OCI-LY7 (cell line): ENCODE results near the gene BCDIN3D. TPM values are rescaled to one million over a fixed set of nuclear protein-coding genes. Genes with fewer than 3 reads are reported as not detected.

Source experiments
- BruUV-seq: library from RNA; stranded (reverse); fragments of 400-500 nt; replicated peaks from 2 replicates; lab custom pipeline; 2021; lab: Mats Ljungman, UMichigan
- CTCF ChIA-PET: fragments of 300-600 bp; sonication (Branson Sonifier 250); formaldehyde crosslinking; loops from one replicate; lab custom pipeline; 2022; ENCODE audit warnings: antibody characterized with exemption; ENCODE audit not compliant: unreplicated experiment; lab: Charles Lee
- POLR2A ChIA-PET: fragments of 300-600 bp; sonication (Branson Sonifier 250); formaldehyde crosslinking; loops from one replicate; lab custom pipeline; 2022; ENCODE audit warnings: antibody characterized with exemption; lab: Charles Lee
- DNase-seq: peaks from one replicate; pipeline ENCODE4 v3.0.0-alpha.2; 2015; ENCODE audit warnings: low spot score
- H2AFZ ChIP-seq: fragments of 200-600 bp; sonication (generic), shearing (Covaris generic); 2 replicates; pipeline ENCODE4 v1.6.1; 2014; ENCODE audit warnings: mild to moderate bottlenecking, antibody characterized with exemption, low read length, moderate library complexity
- H3K27ac ChIP-seq: fragments of 200-600 bp; sonication (generic); 2 replicates; pipeline ENCODE4 v1.5.1; 2014; ENCODE audit warnings: mixed run types, low read depth, mild to moderate bottlenecking, moderate library complexity, low read length, inconsistent platforms; ENCODE audit not compliant: poor library complexity, severe bottlenecking
- H3K36me3 ChIP-seq: fragments of 200-600 bp; sonication (generic); 2 replicates; pipeline ENCODE4 v1.6.1; 2014; ENCODE audit warnings: mild to moderate bottlenecking, antibody characterized with exemption, low read length, moderate library complexity, mixed read lengths; ENCODE audit not compliant: insufficient read depth
- H3K4me1 ChIP-seq: fragments of 200-600 bp; sonication (generic); 2 replicates; pipeline ENCODE4 v1.5.1; 2014; ENCODE audit warnings: mild to moderate bottlenecking, low read length; ENCODE audit not compliant: insufficient read depth, poor library complexity, severe bottlenecking
- H3K4me2 ChIP-seq: fragments of 200-600 bp; sonication (generic); 2 replicates; pipeline ENCODE4 v1.6.1; 2014; ENCODE audit warnings: mild to moderate bottlenecking, low read length
- H3K4me3 ChIP-seq: fragments of 200-600 bp; sonication (generic); 2 replicates; pipeline ENCODE4 v1.5.1; 2014; ENCODE audit warnings: mild to moderate bottlenecking, low read depth, low read length; ENCODE audit not compliant: poor library complexity, severe bottlenecking
- H3K79me2 ChIP-seq: fragments of 200-600 bp; sonication (generic); 2 replicates; pipeline ENCODE4 v1.6.1; 2016; ENCODE audit warnings: low read depth, mild to moderate bottlenecking, low read length, moderate library complexity, mixed read lengths; ENCODE audit not compliant: insufficient read depth
- H3K9me2 ChIP-seq: fragments of 200-600 bp; sonication (generic); 2 replicates; pipeline ENCODE4 v1.6.1; 2016; ENCODE audit warnings: mild to moderate bottlenecking, low read length, mixed read lengths; ENCODE audit not compliant: insufficient read depth
- H3K9me3 ChIP-seq: fragments of 200-600 bp; sonication (generic); 2 replicates; pipeline ENCODE4 v1.6.1; 2014; ENCODE audit warnings: mild to moderate bottlenecking, mixed run types, low read length, mixed read lengths
- H4K20me1 ChIP-seq: fragments of 200-600 bp; sonication (generic); 2 replicates; pipeline ENCODE4 v1.6.1; 2014; ENCODE audit warnings: mild to moderate bottlenecking, antibody characterized with exemption, low read length, moderate library complexity, mixed read lengths; ENCODE audit not compliant: insufficient read depth
- CTCF ChIP-seq: fragments of 200-600 bp; sonication (generic); conservative IDR thresholded peaks from 2 replicates; pipeline ENCODE4 v1.5.1; 2014; ENCODE audit warnings: mild to moderate bottlenecking, antibody characterized with exemption, low read length, moderate library complexity, mixed read lengths
- EZH2phosphoT487 ChIP-seq: fragments of 200-600 bp; sonication (generic); IDR thresholded peaks from 2 replicates; pipeline ENCODE4 v1.6.1; 2018; ENCODE audit warnings: low read depth, borderline replicate concordance, mild to moderate bottlenecking, mixed run types, antibody characterized with exemption, low read length, moderate library complexity, mixed read lengths
- intact Hi-C: fragments of 100-400 bp; cut with micrococcal nuclease; formaldehyde crosslinking; loops from one replicate; pipeline ENCODE4 v1.10.0; 2022; ENCODE audit not compliant: unreplicated experiment
- total RNA-seq, 2 experiments: library from RNA; depleted of rRNA in 1 of 2; stranded (reverse); fragments of >200 nt in 1 of 2; shearing (Covaris generic) in 1 of 2; gene quantifications; 2 replicates each; pipeline ENCODE4 v1.2.3, GENCODE V29; 2014 to 2022

Gene BCDIN3D
- total RNA-seq, 2 experiments from 2014 or later, result 8.4 to 10.1 TPM

GRCh38 chr12:49806321-49806813, 36.5 kb downstream of the BCDIN3D start:
- POLR2A ChIA-PET, result no interaction called here
- Histone ChIP-seq H3K9me3 (no peaks in the 10 kb centered on the region), H3K4me3 (no peak overlapping the region), H3K9me2 (no peaks in the 10 kb centered on the region), H2AFZ (no peak overlapping the region), H3K27ac (no peak overlapping the region), H3K4me1 (peaks cover 18% of the 10 kb centered on the region), H3K4me2 (no peak overlapping the region), H3K79me2 (no peaks in the 10 kb centered on the region), H3K36me3 (0 out of 2 replicates have a peak, but pooled peaks cover 3% of the 10 kb centered on the region), H4K20me1 (no peaks in the 10 kb centered on the region)
- BruUV-seq, result no TSS peak
- CTCF ChIA-PET, result no interaction called here
- no peak for DNase-seq
- intact Hi-C loops, result no loop called here
- TF ChIP-seq EZH2phosphoT487 (no peak), CTCF (no peak)

- intact Hi-C loops, result no loop called here
- no peak for TF ChIP-seq EZH2phosphoT487
- no peak for TF ChIP-seq CTCF
- ChIA-PET CTCF (no interaction called here), POLR2A (no interaction called here)
- H3K4me1 ChIP-seq, result peaks cover 10% of the 10 kb centered on the region
- H3K27ac ChIP-seq, result no peak overlapping the region
- no peaks in the 10 kb centered on the region for H3K9me3 ChIP-seq
- H3K36me3 ChIP-seq, result 0 out of 2 replicates have a peak, but pooled peaks cover 3% of the 10 kb centered on the region
- no peak overlapping the region for H3K4me2 ChIP-seq
- no peaks in the 10 kb centered on the region for H4K20me1 ChIP-seq
- DNase-seq, result no peak
- H3K4me3 ChIP-seq, result no peak overlapping the region
- H3K79me2 ChIP-seq, result no peaks in the 10 kb centered on the region
- H3K9me2 ChIP-seq, result no peaks in the 10 kb centered on the region
- BruUV-seq, result no TSS peak
- H2AFZ ChIP-seq, result no peak overlapping the region
These were observed 37.5 kb downstream of the BCDIN3D start for GRCh38 chr12:49805409-49805808.

GRCh38 chr12:49804821-49805220, 38.1 kb downstream of the BCDIN3D start:
- Histone ChIP-seq H3K36me3 (0 out of 2 replicates have a peak, but pooled peaks cover 3% of the 10 kb centered on the region), H3K4me1 (peaks cover 4% of the 10 kb centered on the region), H3K4me2 (no peak overlapping the region), H2AFZ (no peak overlapping the region), H3K79me2 (no peaks in the 10 kb centered on the region), H3K27ac (no peak overlapping the region), H4K20me1 (no peaks in the 10 kb centered on the region), H3K4me3 (no peak overlapping the region), H3K9me2 (no peaks in the 10 kb centered on the region), H3K9me3 (no peaks in the 10 kb centered on the region)
- intact Hi-C loops, result no loop called here
- ChIA-PET CTCF (no interaction called here), POLR2A (no interaction called here)
- TF ChIP-seq CTCF, result no peak
- TF ChIP-seq EZH2phosphoT487, result no peak
- no peak for DNase-seq
- no TSS peak for BruUV-seq
